HepG2 (cell line): Measurements from ENCODE around the gene TFRC. TPM values are rescaled to one million over a fixed set of nuclear protein-coding genes. Genes with fewer than 3 reads are reported as not detected.
A peak's percentile ranks its signal among the peaks of the same experiment; 100 is the strongest.

Source experiments
- ATF4 ChIP-seq, 2 experiments: fragments of 450-650 bp in 1 of 2; sonication (generic) in 1 of 2; formaldehyde crosslinking; IDR thresholded peaks; 2 replicates each; pipeline versions ENCODE4 v1.5.0 to v1.8.0; 2020 to 2022; ENCODE audit warnings: mild to moderate bottlenecking in 1 of 2, missing genetic modification reagents in 1 of 2
- ATRX ChIP-seq: sonication (generic); formaldehyde crosslinking; IDR thresholded peaks from 2 replicates; pipeline ENCODE4 v1.4.0; 2020; ENCODE audit warnings: missing genetic modification reagents, borderline replicate concordance
- DNMT3B ChIP-seq: conservative IDR thresholded peaks from 2 replicates; pipeline ENCODE4 v1.6.1; 2016; ENCODE audit warnings: missing biosample characterization, control low read depth
- FOSL2 ChIP-seq: sonication (generic); formaldehyde crosslinking; IDR thresholded peaks from 2 replicates; pipeline ENCODE4 v1.4.0; 2020; ENCODE audit warnings: missing genetic modification reagents
- GABPB1 ChIP-seq: IDR thresholded peaks from 2 replicates; pipeline ENCODE4 v1.6.1; 2016; ENCODE audit warnings: mild to moderate bottlenecking, missing genetic modification reagents, moderate library complexity, missing compliant biosample characterization
- GFI1 ChIP-seq: sonication (generic); formaldehyde crosslinking; IDR thresholded peaks from 2 replicates; pipeline ENCODE4 v1.5.0; 2020; ENCODE audit warnings: missing genetic modification reagents, mild to moderate bottlenecking, borderline replicate concordance
- IRF1 ChIP-seq: sonication (generic); formaldehyde crosslinking; IDR thresholded peaks from 2 replicates; pipeline ENCODE4 v1.4.0; 2020; ENCODE audit warnings: low read depth, mild to moderate bottlenecking, missing genetic modification reagents
- KDM5B ChIP-seq: sonication (generic); formaldehyde crosslinking; IDR thresholded peaks from 2 replicates; pipeline ENCODE4 v1.4.0; 2020; ENCODE audit warnings: missing genetic modification reagents, mild to moderate bottlenecking, borderline replicate concordance
- MAFK ChIP-seq, 2 experiments: IDR thresholded peaks in 1 of 2; conservative IDR thresholded peaks in 1 of 2; 2 replicates each; pipeline ENCODE4 v1.6.1; 2011; ENCODE audit warnings: improper control_type of control experiment in 2 of 2, low read length in 2 of 2
- MXI1 ChIP-seq: IDR thresholded peaks from 3 replicates; pipeline ENCODE4 v1.6.1; 2012; ENCODE audit warnings: low read depth, low read length, inconsistent platforms, borderline replicate concordance
- NR2F6 ChIP-seq, 2 experiments: IDR thresholded peaks; 2 replicates each; pipeline ENCODE4 v1.6.1; 2016; ENCODE audit warnings: antibody characterized with exemption in 1 of 2, mild to moderate bottlenecking in 1 of 2
- NR3C1 ChIP-seq: sonication (generic); formaldehyde crosslinking; IDR thresholded peaks from 2 replicates; pipeline ENCODE4 v1.4.0; 2020; ENCODE audit warnings: missing genetic modification reagents
- PHB2 ChIP-seq: fragments of 450-650 bp; IDR thresholded peaks from 2 replicates; pipeline ENCODE4 v1.6.1; 2018; ENCODE audit not compliant: partially characterized antibody
- POGK ChIP-seq: sonication (generic); formaldehyde crosslinking; conservative IDR thresholded peaks from 2 replicates; pipeline ENCODE4 v1.8.0; 2022; ENCODE audit warnings: mild to moderate bottlenecking, moderate library complexity, missing genetic modification reagents
- ZBTB7A ChIP-seq: sonication (generic); formaldehyde crosslinking; IDR thresholded peaks from 2 replicates; pipeline ENCODE4 v1.8.0; 2022; ENCODE audit warnings: mild to moderate bottlenecking, missing genetic modification reagents
- ZMYM3 ChIP-seq: sonication (generic); formaldehyde crosslinking; IDR thresholded peaks from 2 replicates; pipeline ENCODE4 v1.5.1; 2020; ENCODE audit warnings: mild to moderate bottlenecking, missing genetic modification reagents
- ZNF17 ChIP-seq: sonication (generic); formaldehyde crosslinking; IDR thresholded peaks from 2 replicates; pipeline ENCODE4 v1.5.0; 2020; ENCODE audit warnings: mild to moderate bottlenecking, missing genetic modification reagents
- ZNF282 ChIP-seq: fragments of 450-650 bp; IDR thresholded peaks from 2 replicates; pipeline ENCODE4 v1.6.1; 2018; ENCODE audit not compliant: partially characterized antibody
- ZNF343 ChIP-seq: sonication (generic); formaldehyde crosslinking; IDR thresholded peaks from 2 replicates; pipeline ENCODE4 v1.4.0; 2020; ENCODE audit warnings: mild to moderate bottlenecking, missing genetic modification reagents
- ZNF576 ChIP-seq: sonication (generic); formaldehyde crosslinking; IDR thresholded peaks from 2 replicates; pipeline ENCODE4 v1.4.0; 2020; ENCODE audit warnings: mild to moderate bottlenecking, missing genetic modification reagents
- ZNF720 ChIP-seq: sonication (generic); formaldehyde crosslinking; IDR thresholded peaks from 2 replicates; pipeline ENCODE4 v1.4.0; 2020; ENCODE audit warnings: missing genetic modification reagents
- ZNF839 ChIP-seq: sonication (generic); formaldehyde crosslinking; IDR thresholded peaks from 2 replicates; pipeline ENCODE4 v1.4.0; 2020; ENCODE audit warnings: missing genetic modification reagents, mild to moderate bottlenecking, borderline replicate concordance
- polyA plus RNA-seq, 8 experiments: library from polyadenylated mRNA; depleted of rRNA in 3 of 8; stranded (reverse) in 7 of 8; unstranded in 1 of 8; fragments of >200 nt; fragmentation: Illumina TruSeq in 4 of 8; extraction: Trizol in 4 of 8; gene quantifications; 2 replicates each; pipeline versions ENCODE4 v1.2.1 to v1.2.3, GENCODE V29; 2011 to 2016; ENCODE audit warnings: low read depth in 4 of 8, missing spikeins in 1 of 8, mixed read lengths in 1 of 8; ENCODE audit not compliant: insufficient read depth in 1 of 8
- total RNA-seq, 5 experiments: library from RNA; depleted of rRNA; stranded (reverse); fragments of >200 nt; fragmentation: Illumina TruSeq; extraction: Trizol; gene quantifications; 2 replicates each; pipeline ENCODE4 v1.2.3, GENCODE V29; 2016; ENCODE audit warnings: low read depth in 1 of 5

Gene TFRC
- total and polyA plus RNA-seq, 2 of the 13 experiments (the other 11 are each of a cell fraction or from before 2014, with no cell fraction given) = 188 to 274 TPM

GRCh38 chr3:196073255-196073753, 8.6 kb downstream of the TFRC start (continued):
- no peak for TF ChIP-seq POGK (CRISPR knock-in tag)
- TF ChIP-seq ZNF720 (CRISPR knock-in tag) = no peak
- no peak for TF ChIP-seq IRF1
- TF ChIP-seq KDM5B (CRISPR knock-in tag) = no peak
- TF ChIP-seq ATF4 (CRISPR knock-in tag; IDR thresholded peaks at IDR 0.05) = no peak
- no peak for TF ChIP-seq MAFK (conservative IDR thresholded peaks at IDR 0.05 in 1 of 2, IDR thresholded peaks at IDR 0.05 in 1 of 2; ENCODE audit: low read length in 2 of 2)
- TF ChIP-seq ZNF343 (CRISPR knock-in tag) = no peak
- TF ChIP-seq NR3C1 (CRISPR knock-in tag) = no peak
- TF ChIP-seq NR2F6 (IDR thresholded peaks at IDR 0.05) = no peak
- no peak for TF ChIP-seq NR2F6 (CRISPR knock-in tag; IDR thresholded peaks at IDR 0.05)
- TF ChIP-seq ZNF839 (CRISPR knock-in tag) = no peak
- TF ChIP-seq MXI1 = no peak
- no peak for TF ChIP-seq GABPB1 (CRISPR knock-in tag)
- TF ChIP-seq GFI1 (CRISPR knock-in tag) = no peak
- TF ChIP-seq DNMT3B = no peak
- TF ChIP-seq ZMYM3 = no peak
- no peak for TF ChIP-seq ZBTB7A (CRISPR knock-in tag)
- peak; percentile 97; the same call in 1 of the 2 replicates for TF ChIP-seq ZNF576 (CRISPR knock-in tag)
- TF ChIP-seq FOSL2 = 0 out of 2 replicates have a peak, but pooled peaks have one; percentile 14
- TF ChIP-seq ZNF282 = no peak
- no peak for TF ChIP-seq ATRX (CRISPR knock-in tag)
- no peak for TF ChIP-seq PHB2
- TF ChIP-seq ZNF17 (CRISPR knock-in tag) = no peak
